K562 (cell line): ENCODE measurements around the gene CHRNB1. TPM values are rescaled to one million over a fixed set of nuclear protein-coding genes. Genes with fewer than 3 reads are reported as not detected.

Source experiments
- CHCHD3 ChIP-seq: fragments of 250-450 bp; sonication (Bioruptor Pico); IDR thresholded peaks from 2 replicates; pipeline ENCODE4 v2.1.2; 2022; ENCODE audit warnings: mild to moderate bottlenecking
- DNMT1 ChIP-seq: fragments of 450-650 bp; IDR thresholded peaks from 2 replicates; pipeline ENCODE4 v1.6.1; 2016; ENCODE audit warnings: antibody characterized with exemption, mild to moderate bottlenecking
- E2F6 ChIP-seq, 2 experiments: IDR thresholded peaks; 2 replicates each; pipeline ENCODE4 v1.6.1; 2011; ENCODE audit warnings: borderline replicate concordance in 1 of 2, control low read depth in 1 of 2, low read depth in 1 of 2, low read length in 1 of 2, mild to moderate bottlenecking in 1 of 2, mixed read lengths in 1 of 2, moderate library complexity in 1 of 2; ENCODE audit not compliant: insufficient read depth in 1 of 2, insufficient read length in 1 of 2, poor library complexity in 1 of 2, severe bottlenecking in 1 of 2; ENCODE audit errors: extremely low read depth in 1 of 2
- E4F1 ChIP-seq: fragments of 250-450 bp; sonication (Bioruptor Pico); IDR thresholded peaks from 2 replicates; pipeline ENCODE4 v1.5.0; 2021; ENCODE audit warnings: mild to moderate bottlenecking, borderline replicate concordance
- GATAD2A ChIP-seq: fragments of 450-650 bp; IDR thresholded peaks from 2 replicates; pipeline ENCODE4 v1.6.1; 2017
- HDAC2 ChIP-seq: fragments of 450-650 bp; IDR thresholded peaks from 2 replicates; pipeline ENCODE4 v1.6.1; 2016; ENCODE audit warnings: mild to moderate bottlenecking
- MED1 ChIP-seq: sonication (generic); formaldehyde crosslinking; IDR thresholded peaks from 2 replicates; pipeline ENCODE4 v1.8.1; 2023; ENCODE audit warnings: missing genetic modification reagents, borderline replicate concordance
- POLR2A ChIP-seq: fragments of 450-650 bp; conservative IDR thresholded peaks from 2 replicates; pipeline ENCODE4 v1.6.1; 2016
- RREB1 ChIP-seq: fragments of 250-450 bp; sonication (Bioruptor Pico); IDR thresholded peaks from 2 replicates; pipeline ENCODE4 v1.4.0; 2020
- SIRT6 ChIP-seq: IDR thresholded peaks from one replicate; pipeline ENCODE4 v1.6.1; 2012; ENCODE audit warnings: low read depth, mild to moderate bottlenecking, control low read depth, inconsistent platforms, low read length, moderate library complexity
- SMARCB1 ChIP-seq: IDR thresholded peaks from 2 replicates; pipeline ENCODE4 v1.6.1; 2011; ENCODE audit warnings: improper control_type of control experiment, low read depth; ENCODE audit not compliant: insufficient read length
- ZBTB33 ChIP-seq: sonication (generic); formaldehyde crosslinking; IDR thresholded peaks from 2 replicates; pipeline ENCODE4 v1.8.1; 2023; ENCODE audit warnings: mild to moderate bottlenecking, missing genetic modification reagents
- ZNF3 ChIP-seq: fragments of 250-450 bp; sonication (Bioruptor Pico); IDR thresholded peaks from 2 replicates; pipeline ENCODE4 v1.5.0; 2021; ENCODE audit warnings: mild to moderate bottlenecking, moderate library complexity
- ZNF354B ChIP-seq: fragments of 250-450 bp; sonication (Bioruptor Pico); IDR thresholded peaks from 2 replicates; pipeline ENCODE4 v1.4.0; 2020
- polyA plus RNA-seq, 8 experiments: library from polyadenylated mRNA; depleted of rRNA in 4 of 8; stranded (reverse) in 5 of 8; unstranded in 3 of 8; fragments of >200 nt; fragmentation: Nextera tagmentation in 2 of 8; fragmentation: Illumina TruSeq in 1 of 8; extraction: Ambion mirVana in 2 of 8; extraction: Trizol in 1 of 8; gene quantifications; 2 replicates each; pipeline versions ENCODE4 v1.2.1 to v1.2.3, GENCODE V29; 2011 to 2014; ENCODE audit warnings: inconsistent platforms in 1 of 8, missing spikeins in 1 of 8
- total RNA-seq, 7 experiments: library from RNA; depleted of rRNA in 6 of 7; stranded (reverse); fragments of >200 nt in 6 of 7; fragmentation: Illumina TruSeq in 2 of 7; extraction: Trizol in 2 of 7; gene quantifications; 2 replicates each; pipeline versions ENCODE4 v1.2.1 to v1.2.3, GENCODE V29; 2011 to 2021; ENCODE audit warnings: low replicate concordance in 1 of 7

CHRNB1 gene
- total and polyA plus RNA-seq, 9 of the 15 experiments (the other 6 are each of a cell fraction or from before 2014, with no cell fraction given): 4.7 to 12.3 (median 6.8) TPM

- no peak for TF ChIP-seq E4F1 (CRISPR knock-in tag)
- no peak for TF ChIP-seq SIRT6
- no peak for TF ChIP-seq GATAD2A
- peak; percentile 51; the same call in 1 of the 2 replicates for TF ChIP-seq HDAC2
- TF ChIP-seq ZNF354B (CRISPR knock-in tag): no peak
- TF ChIP-seq DNMT1: no peak
- no peak for TF ChIP-seq ZBTB33 (CRISPR knock-in tag)
- TF ChIP-seq ZNF3 (CRISPR knock-in tag): no peak
- peak; percentile 86 for TF ChIP-seq POLR2A
- no peak for TF ChIP-seq RREB1 (CRISPR knock-in tag)
- TF ChIP-seq CHCHD3 (CRISPR knock-in tag): no peak
- no peak for TF ChIP-seq SMARCB1
- no peak for TF ChIP-seq MED1 (CRISPR knock-in tag)
- no peak for TF ChIP-seq E2F6 (IDR thresholded peaks at IDR 0.05; ENCODE audit: borderline replicate concordance in 1 of 2, extremely low read depth in 1 of 2, insufficient read depth in 1 of 2, insufficient read length in 1 of 2, low read depth in 1 of 2, low read length in 1 of 2, poor library complexity in 1 of 2, severe bottlenecking in 1 of 2)
Measured at GRCh38 chr17:7403977-7404736, 40.7 kb upstream of the CHRNB1 start, which contains the start of gene TMEM256 (continued).
